SK-N-SH treated with all-trans-retinoic acid at 6 μM for 48 hours (cell line): ENCODE results near the gene RAB41.

ENCODE experiments used
- ARNTL ChIP-seq: fragments of 450-650 bp; formaldehyde crosslinking; IDR thresholded peaks from 2 replicates; pipeline ENCODE4 v1.5.0; 2020; ENCODE audit warnings: low read depth, mild to moderate bottlenecking, moderate library complexity, borderline replicate concordance
- BACH2 ChIP-seq: fragments of 250-450 bp; sonication (Bioruptor Pico); IDR thresholded peaks from 2 replicates; pipeline ENCODE4 v1.9.0; 2021; ENCODE audit warnings: mild to moderate bottlenecking, borderline replicate concordance
- PATZ1 ChIP-seq: fragments of 250-450 bp; sonication (Bioruptor Pico); IDR thresholded peaks from 2 replicates; pipeline ENCODE4 v1.8.0; 2020; ENCODE audit warnings: mild to moderate bottlenecking, moderate library complexity, borderline replicate concordance
- POU6F1 ChIP-seq: fragments of 250-450 bp; sonication (Bioruptor Pico); IDR thresholded peaks from 2 replicates; pipeline ENCODE4 v1.8.0; 2021; ENCODE audit warnings: low read depth, mild to moderate bottlenecking, moderate library complexity, borderline replicate concordance
- PPARA ChIP-seq: fragments of 250-450 bp; sonication (Bioruptor Pico); IDR thresholded peaks from 2 replicates; pipeline ENCODE4 v1.5.0; 2020; ENCODE audit warnings: mild to moderate bottlenecking, borderline replicate concordance
- RARB ChIP-seq: fragments of 250-450 bp; sonication (Bioruptor Pico); IDR thresholded peaks from 2 replicates; pipeline ENCODE4 v1.8.0; 2021; ENCODE audit warnings: mild to moderate bottlenecking, moderate library complexity
- TOX ChIP-seq: fragments of 250-450 bp; sonication (Bioruptor Pico); IDR thresholded peaks from 2 replicates; pipeline ENCODE4 v1.8.0; 2021; ENCODE audit warnings: mild to moderate bottlenecking, moderate library complexity, borderline replicate concordance
- ZFP3 ChIP-seq: fragments of 250-450 bp; sonication (Bioruptor Pico); IDR thresholded peaks from 2 replicates; pipeline ENCODE4 v1.5.0; 2020; ENCODE audit warnings: mild to moderate bottlenecking, moderate library complexity
- ZFP30 ChIP-seq: fragments of 450-650 bp; formaldehyde crosslinking; IDR thresholded peaks from 2 replicates; pipeline ENCODE4 v1.5.0; 2022; ENCODE audit warnings: mild to moderate bottlenecking, moderate library complexity
- ZNF70 ChIP-seq: fragments of 450-650 bp; formaldehyde crosslinking; IDR thresholded peaks from 2 replicates; pipeline ENCODE4 v1.5.0; 2020; ENCODE audit warnings: mild to moderate bottlenecking, moderate library complexity
- TF ChIP-seq, protein P1 (sequence below): fragments of 250-450 bp; sonication (Bioruptor Pico); IDR thresholded peaks from 2 replicates; pipeline ENCODE4 v1.5.0; 2020; ENCODE audit warnings: mild to moderate bottlenecking, moderate library complexity

- TF ChIP-seq POU6F1 (CRISPR knock-in tag) (no peak), ZFP3 (CRISPR knock-in tag) (no peak), PATZ1 (CRISPR knock-in tag) (no peak), ZNF70 (CRISPR knock-in tag) (no peak), ZFP30 (CRISPR knock-in tag) (no peak), ARNTL (no peak), BACH2 (no peak), PPARA (CRISPR knock-in tag) (no peak), RARB (CRISPR knock-in tag) (no peak), TOX (CRISPR knock-in tag) (no peak)
- TF ChIP-seq, protein P1, sequence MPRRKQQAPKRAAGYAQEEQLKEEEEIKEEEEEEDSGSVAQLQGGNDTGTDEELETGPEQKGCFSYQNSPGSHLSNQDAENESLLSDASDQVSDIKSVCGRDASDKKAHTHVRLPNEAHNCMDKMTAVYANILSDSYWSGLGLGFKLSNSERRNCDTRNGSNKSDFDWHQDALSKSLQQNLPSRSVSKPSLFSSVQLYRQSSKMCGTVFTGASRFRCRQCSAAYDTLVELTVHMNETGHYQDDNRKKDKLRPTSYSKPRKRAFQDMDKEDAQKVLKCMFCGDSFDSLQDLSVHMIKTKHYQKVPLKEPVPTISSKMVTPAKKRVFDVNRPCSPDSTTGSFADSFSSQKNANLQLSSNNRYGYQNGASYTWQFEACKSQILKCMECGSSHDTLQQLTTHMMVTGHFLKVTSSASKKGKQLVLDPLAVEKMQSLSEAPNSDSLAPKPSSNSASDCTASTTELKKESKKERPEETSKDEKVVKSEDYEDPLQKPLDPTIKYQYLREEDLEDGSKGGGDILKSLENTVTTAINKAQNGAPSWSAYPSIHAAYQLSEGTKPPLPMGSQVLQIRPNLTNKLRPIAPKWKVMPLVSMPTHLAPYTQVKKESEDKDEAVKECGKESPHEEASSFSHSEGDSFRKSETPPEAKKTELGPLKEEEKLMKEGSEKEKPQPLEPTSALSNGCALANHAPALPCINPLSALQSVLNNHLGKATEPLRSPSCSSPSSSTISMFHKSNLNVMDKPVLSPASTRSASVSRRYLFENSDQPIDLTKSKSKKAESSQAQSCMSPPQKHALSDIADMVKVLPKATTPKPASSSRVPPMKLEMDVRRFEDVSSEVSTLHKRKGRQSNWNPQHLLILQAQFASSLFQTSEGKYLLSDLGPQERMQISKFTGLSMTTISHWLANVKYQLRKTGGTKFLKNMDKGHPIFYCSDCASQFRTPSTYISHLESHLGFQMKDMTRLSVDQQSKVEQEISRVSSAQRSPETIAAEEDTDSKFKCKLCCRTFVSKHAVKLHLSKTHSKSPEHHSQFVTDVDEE (CRISPR knock-in tag), result no peak
Observed at GRCh38 chrX:70241501-70241900, 40.5 kb upstream of the RAB41 start.
